ENCODE results near the gene ANKFN1.

DNA sequence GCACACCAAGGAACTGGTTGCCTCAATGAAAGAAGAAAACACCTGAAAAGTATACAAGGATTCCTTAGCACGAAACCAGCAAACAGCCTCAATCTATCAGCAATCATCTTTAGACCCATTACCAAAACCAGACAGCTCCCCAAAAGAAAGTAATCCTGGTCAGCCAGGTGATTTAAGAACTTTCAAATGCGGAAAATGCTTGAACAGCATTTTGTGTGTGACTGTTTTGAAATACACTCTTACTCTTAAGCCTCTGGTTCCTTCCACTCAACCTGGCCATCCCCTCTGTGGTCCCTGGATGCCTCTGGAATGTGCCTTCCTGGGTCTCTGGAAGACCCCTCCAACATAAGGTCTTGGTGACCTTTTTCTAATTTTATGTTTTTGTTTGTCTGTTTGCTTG lies 369.8 kb downstream of the ANKFN1 start:
- TF ChIP-seq, protein P1, sequence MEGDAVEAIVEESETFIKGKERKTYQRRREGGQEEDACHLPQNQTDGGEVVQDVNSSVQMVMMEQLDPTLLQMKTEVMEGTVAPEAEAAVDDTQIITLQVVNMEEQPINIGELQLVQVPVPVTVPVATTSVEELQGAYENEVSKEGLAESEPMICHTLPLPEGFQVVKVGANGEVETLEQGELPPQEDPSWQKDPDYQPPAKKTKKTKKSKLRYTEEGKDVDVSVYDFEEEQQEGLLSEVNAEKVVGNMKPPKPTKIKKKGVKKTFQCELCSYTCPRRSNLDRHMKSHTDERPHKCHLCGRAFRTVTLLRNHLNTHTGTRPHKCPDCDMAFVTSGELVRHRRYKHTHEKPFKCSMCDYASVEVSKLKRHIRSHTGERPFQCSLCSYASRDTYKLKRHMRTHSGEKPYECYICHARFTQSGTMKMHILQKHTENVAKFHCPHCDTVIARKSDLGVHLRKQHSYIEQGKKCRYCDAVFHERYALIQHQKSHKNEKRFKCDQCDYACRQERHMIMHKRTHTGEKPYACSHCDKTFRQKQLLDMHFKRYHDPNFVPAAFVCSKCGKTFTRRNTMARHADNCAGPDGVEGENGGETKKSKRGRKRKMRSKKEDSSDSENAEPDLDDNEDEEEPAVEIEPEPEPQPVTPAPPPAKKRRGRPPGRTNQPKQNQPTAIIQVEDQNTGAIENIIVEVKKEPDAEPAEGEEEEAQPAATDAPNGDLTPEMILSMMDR (IDR thresholded peaks at IDR 0.05 in 4 of 5, conservative IDR thresholded peaks at IDR 0.05 in 1 of 5), result no peak
- TF ChIP-seq POLR2A (IDR thresholded peaks at IDR 0.05), result no peak
